ENCODE measurements around the gene PLSCR4. TPM values are rescaled to one million over a fixed set of nuclear protein-coding genes. Genes with fewer than 3 reads are reported as not detected.

Gene PLSCR4
- polyA plus RNA-seq, 2 of the 4 experiments (the other 2 are of a cell fraction) = 8.3 to 17.2 TPM

DNA sequence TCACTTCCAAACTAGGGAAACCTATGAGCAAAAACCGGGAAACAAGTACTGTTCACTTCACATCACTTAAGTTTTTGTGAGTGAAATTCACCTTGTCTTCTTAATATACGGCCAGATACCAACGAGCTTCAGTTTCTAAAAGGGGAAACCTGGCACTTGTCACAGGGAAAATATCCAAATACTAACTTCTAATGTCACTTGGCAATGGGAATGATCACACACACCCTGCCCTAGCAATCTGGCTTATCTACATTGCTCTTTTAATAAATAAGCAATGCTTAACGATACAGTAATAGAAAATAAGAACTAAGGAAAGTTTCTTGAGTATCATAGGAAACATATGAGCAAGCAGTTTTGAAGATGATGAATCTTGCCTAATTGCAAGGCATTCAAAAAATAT lies 55.3 kb downstream of the PLSCR4 start:
- CTCF ChIA-PET = interaction anchor here (1.0 to 3.1 kb wide), 3 partner anchors 8 to 131 kb away, joined by 3 to 16 read pairs (median 7); no protein-coding TSS in a partner anchor

GRCh38 chr3:146195030-146195429 lies 55.9 kb downstream of the PLSCR4 start:
- TF ChIP-seq, protein P1, sequence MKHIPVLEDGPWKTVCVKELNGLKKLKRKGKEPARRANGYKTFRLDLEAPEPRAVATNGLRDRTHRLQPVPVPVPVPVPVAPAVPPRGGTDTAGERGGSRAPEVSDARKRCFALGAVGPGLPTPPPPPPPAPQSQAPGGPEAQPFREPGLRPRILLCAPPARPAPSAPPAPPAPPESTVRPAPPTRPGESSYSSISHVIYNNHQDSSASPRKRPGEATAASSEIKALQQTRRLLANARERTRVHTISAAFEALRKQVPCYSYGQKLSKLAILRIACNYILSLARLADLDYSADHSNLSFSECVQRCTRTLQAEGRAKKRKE (CRISPR knock-in tag; IDR thresholded peaks at IDR 0.05; ENCODE audit: low read depth) = no peak
- TF ChIP-seq HDAC2 (IDR thresholded peaks at IDR 0.05) = no peak
- TF ChIP-seq, protein P2, sequence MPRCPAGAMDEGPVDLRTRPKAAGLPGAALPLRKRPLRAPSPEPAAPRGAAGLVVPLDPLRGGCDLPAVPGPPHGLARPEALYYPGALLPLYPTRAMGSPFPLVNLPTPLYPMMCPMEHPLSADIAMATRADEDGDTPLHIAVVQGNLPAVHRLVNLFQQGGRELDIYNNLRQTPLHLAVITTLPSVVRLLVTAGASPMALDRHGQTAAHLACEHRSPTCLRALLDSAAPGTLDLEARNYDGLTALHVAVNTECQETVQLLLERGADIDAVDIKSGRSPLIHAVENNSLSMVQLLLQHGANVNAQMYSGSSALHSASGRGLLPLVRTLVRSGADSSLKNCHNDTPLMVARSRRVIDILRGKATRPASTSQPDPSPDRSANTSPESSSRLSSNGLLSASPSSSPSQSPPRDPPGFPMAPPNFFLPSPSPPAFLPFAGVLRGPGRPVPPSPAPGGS (IDR thresholded peaks at IDR 0.05) = no peak
- TF ChIP-seq ESRRA (IDR thresholded peaks at IDR 0.05; ENCODE audit: borderline replicate concordance, low read length) = no peak
- TF ChIP-seq, protein P3, sequence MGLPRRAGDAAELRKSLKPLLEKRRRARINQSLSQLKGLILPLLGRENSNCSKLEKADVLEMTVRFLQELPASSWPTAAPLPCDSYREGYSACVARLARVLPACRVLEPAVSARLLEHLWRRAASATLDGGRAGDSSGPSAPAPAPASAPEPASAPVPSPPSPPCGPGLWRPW (IDR thresholded peaks at IDR 0.05) = no peak
- no peak for TF ChIP-seq MAFK (IDR thresholded peaks at IDR 0.05; ENCODE audit: partially characterized antibody)
- TF ChIP-seq HEYL (CRISPR knock-in tag; IDR thresholded peaks at IDR 0.05) = no peak
- TF ChIP-seq KDM1A (IDR thresholded peaks at IDR 0.05; ENCODE audit: low read depth) = no peak
- TF ChIP-seq EP300 (IDR thresholded peaks at IDR 0.05) = no peak
- no peak for TF ChIP-seq ZNF302 (CRISPR knock-in tag; IDR thresholded peaks at IDR 0.05)
- no peak for TF ChIP-seq SMC3 (IDR thresholded peaks at IDR 0.05)
- TF ChIP-seq CHD4 (IDR thresholded peaks at IDR 0.05; ENCODE audit: borderline replicate concordance) = no peak
- TF ChIP-seq BHLHE40 (IDR thresholded peaks at IDR 0.05; ENCODE audit: low read depth, low read length) = no peak
- no peak for TF ChIP-seq ZSCAN20 (CRISPR knock-in tag; IDR thresholded peaks at IDR 0.05)
- no peak for TF ChIP-seq POLR2AphosphoS2 (conservative IDR thresholded peaks at IDR 0.05; ENCODE audit: low read length)
- TF ChIP-seq RAD21 (conservative IDR thresholded peaks at IDR 0.05 in 1 of 2, IDR thresholded peaks at IDR 0.05 in 1 of 2) = no peak
- 87% methylated on average over 3 of the region's 3 CpGs for WGBS (ENCODE audit: missing lambda C conversion rate)
- no peak overlapping the region for H3K4me2 ChIP-seq
- H3K27ac ChIP-seq = no peak overlapping the region
- FAIRE-seq (peak; percentile 51), DNase-seq (ENCODE audit: low read depth in 1 of 2, low spot score in 1 of 2) (no peak), ATAC-seq (no peak)
- POLR2A ChIA-PET = no interaction called here
- CTCF ChIA-PET = interaction anchor here (0.7 to 3.1 kb wide), 3 partner anchors 130 to 382 kb away, joined by 3 to 16 read pairs (median 7); no protein-coding TSS in a partner anchor
- no peaks in the 10 kb centered on the region for H3K4me1 ChIP-seq
- no peaks in the 10 kb centered on the region for H3K9me3 ChIP-seq
- H3K4me3 ChIP-seq = no peak overlapping the region

More for the DNA sequence above, 55.3 kb downstream of the PLSCR4 start:
- Histone ChIP-seq H3K4me3 (no peak overlapping the region), H3K4me2 (no peak overlapping the region), H3K9me3 (no peaks in the 10 kb centered on the region), H3K4me1 (no peaks in the 10 kb centered on the region), H3K27ac (no peak overlapping the region)
- TF ChIP-seq HDAC2 (IDR thresholded peaks at IDR 0.05) = no peak
- no peak for TF ChIP-seq ZNF302 (CRISPR knock-in tag; IDR thresholded peaks at IDR 0.05)
- no peak for TF ChIP-seq CBX8 (IDR thresholded peaks at IDR 0.05)
- POLR2A ChIA-PET = no interaction called here
- ATAC-seq (no peak), DNase-seq (ENCODE audit: low read depth in 1 of 2, low spot score in 1 of 2) (no peak), FAIRE-seq (no peak)
- 68% methylated on average over 4 of the region's 4 CpGs for WGBS (ENCODE audit: missing lambda C conversion rate)

GRCh38 chr3:146191051-146191450 lies 59.9 kb downstream of the PLSCR4 start:
- 81% methylated on average over 1 of the region's 1 CpG for WGBS (ENCODE audit: missing lambda C conversion rate)
- no peak for FAIRE-seq
- ChIA-PET CTCF (interaction anchor here (0.6 to 5.1 kb wide), 8 partner anchors 13 to 448 kb away, joined by 3 to 63 read pairs (median 23); no protein-coding TSS in a partner anchor), POLR2A (no interaction called here)
- no peaks in the 10 kb centered on the region for H3K9me3 ChIP-seq
- peaks cover 19% of the 10 kb centered on the region for H3K4me1 ChIP-seq
- ATAC-seq = no peak
- no peak overlapping the region for H3K4me3 ChIP-seq
- H3K4me2 ChIP-seq = no peak overlapping the region
- TF ChIP-seq RFX5 (IDR thresholded peaks at IDR 0.05) (no peak), POLR2AphosphoS2 (conservative IDR thresholded peaks at IDR 0.05; ENCODE audit: low read length) (no peak), ZNF302 (CRISPR knock-in tag; IDR thresholded peaks at IDR 0.05) (no peak), EHMT2 (IDR thresholded peaks at IDR 0.05; ENCODE audit: low read depth) (no peak), ZFP36 (IDR thresholded peaks at IDR 0.05; ENCODE audit: borderline replicate concordance, partially characterized antibody) (no peak), HDAC2 (IDR thresholded peaks at IDR 0.05) (no peak), MAZ (IDR thresholded peaks at IDR 0.05; ENCODE audit: borderline replicate concordance, low read depth, low read length) (no peak), SMC3 (IDR thresholded peaks at IDR 0.05) (no peak), KDM5A (IDR thresholded peaks at IDR 0.05) (no peak)
- TF ChIP-seq, protein P4, sequence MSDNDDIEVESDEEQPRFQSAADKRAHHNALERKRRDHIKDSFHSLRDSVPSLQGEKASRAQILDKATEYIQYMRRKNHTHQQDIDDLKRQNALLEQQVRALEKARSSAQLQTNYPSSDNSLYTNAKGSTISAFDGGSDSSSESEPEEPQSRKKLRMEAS (IDR thresholded peaks at IDR 0.05) = no peak
- H3K27ac ChIP-seq = no peak overlapping the region
- DNase-seq (ENCODE audit: low read depth in 1 of 2, low spot score in 1 of 2) = no peak

Data from A549 (cell line).